ENCODE measurements around the gene PAPOLB.

DNA sequence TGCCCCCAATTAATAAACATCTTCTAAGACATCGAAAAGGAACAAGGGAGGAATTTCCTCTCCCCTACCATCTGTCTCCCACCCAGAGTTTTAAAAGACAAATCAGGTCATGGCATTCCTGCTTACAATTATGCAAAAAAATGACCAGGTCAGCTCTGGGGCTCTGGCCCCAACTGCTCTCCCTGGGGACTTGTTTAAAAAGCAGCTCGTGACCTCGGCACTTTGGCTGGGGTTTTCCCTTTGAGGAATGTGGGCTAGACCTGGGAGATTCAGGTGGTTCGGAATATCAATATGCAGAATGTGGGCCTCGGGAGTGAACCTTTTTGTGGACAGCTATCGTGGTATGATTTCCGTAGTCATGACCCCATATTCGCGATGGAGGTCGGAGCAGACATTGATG is 22.3 kb upstream of the PAPOLB start:
- no peak for TF ChIP-seq CTCF (IDR thresholded peaks at IDR 0.05)
- no peak for TF ChIP-seq ZMAT4 (CRISPR knock-in tag; IDR thresholded peaks at IDR 0.05)
- no peak for TF ChIP-seq ATF2 (CRISPR knock-in tag; IDR thresholded peaks at IDR 0.05; ENCODE audit: borderline replicate concordance, low read depth)
- no peak for TF ChIP-seq PRDM15 (CRISPR knock-in tag; IDR thresholded peaks at IDR 0.05)
- no peak for TF ChIP-seq USF2 (CRISPR knock-in tag; IDR thresholded peaks at IDR 0.05)
- TF ChIP-seq CDX4 (CRISPR knock-in tag; IDR thresholded peaks at IDR 0.05; ENCODE audit: borderline replicate concordance), result no peak
- TF ChIP-seq, protein P1, sequence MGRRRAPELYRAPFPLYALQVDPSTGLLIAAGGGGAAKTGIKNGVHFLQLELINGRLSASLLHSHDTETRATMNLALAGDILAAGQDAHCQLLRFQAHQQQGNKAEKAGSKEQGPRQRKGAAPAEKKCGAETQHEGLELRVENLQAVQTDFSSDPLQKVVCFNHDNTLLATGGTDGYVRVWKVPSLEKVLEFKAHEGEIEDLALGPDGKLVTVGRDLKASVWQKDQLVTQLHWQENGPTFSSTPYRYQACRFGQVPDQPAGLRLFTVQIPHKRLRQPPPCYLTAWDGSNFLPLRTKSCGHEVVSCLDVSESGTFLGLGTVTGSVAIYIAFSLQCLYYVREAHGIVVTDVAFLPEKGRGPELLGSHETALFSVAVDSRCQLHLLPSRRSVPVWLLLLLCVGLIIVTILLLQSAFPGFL (CRISPR knock-in tag; IDR thresholded peaks at IDR 0.05; ENCODE audit: borderline replicate concordance), result no peak
- TF ChIP-seq MLX (CRISPR knock-in tag; IDR thresholded peaks at IDR 0.05), result no peak
- TF ChIP-seq GABPB1 (CRISPR knock-in tag; IDR thresholded peaks at IDR 0.05), result no peak
- TF ChIP-seq SOX15 (CRISPR knock-in tag; IDR thresholded peaks at IDR 0.05), result no peak
- TF ChIP-seq NFYB (CRISPR knock-in tag; conservative IDR thresholded peaks at IDR 0.05; ENCODE audit: low read depth), result no peak
